Measurements from ENCODE around the gene TCF12.

Gene TCF12

DNA sequence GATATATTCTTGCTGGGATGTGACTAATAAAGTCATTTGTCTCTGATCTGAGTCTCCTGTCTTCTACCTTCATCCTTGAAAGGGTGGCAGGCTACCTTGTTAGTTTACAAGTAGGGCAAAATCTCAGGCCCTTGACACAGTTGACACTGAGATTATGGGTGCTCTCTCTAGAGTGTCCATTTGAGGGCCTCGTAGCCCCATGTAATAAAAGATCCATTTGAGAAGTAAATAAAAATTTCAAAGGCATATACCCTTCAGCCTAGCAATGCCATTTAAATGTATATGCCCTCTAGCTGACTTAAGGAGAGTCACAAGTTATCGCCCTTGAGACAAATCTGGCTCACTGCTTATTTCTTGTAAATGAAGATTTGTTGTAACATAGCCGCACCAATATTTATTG, 98.6 kb downstream of the TCF12 start:
- no peak for DNase-seq (ENCODE audit: low read depth in 2 of 2)

DNA sequence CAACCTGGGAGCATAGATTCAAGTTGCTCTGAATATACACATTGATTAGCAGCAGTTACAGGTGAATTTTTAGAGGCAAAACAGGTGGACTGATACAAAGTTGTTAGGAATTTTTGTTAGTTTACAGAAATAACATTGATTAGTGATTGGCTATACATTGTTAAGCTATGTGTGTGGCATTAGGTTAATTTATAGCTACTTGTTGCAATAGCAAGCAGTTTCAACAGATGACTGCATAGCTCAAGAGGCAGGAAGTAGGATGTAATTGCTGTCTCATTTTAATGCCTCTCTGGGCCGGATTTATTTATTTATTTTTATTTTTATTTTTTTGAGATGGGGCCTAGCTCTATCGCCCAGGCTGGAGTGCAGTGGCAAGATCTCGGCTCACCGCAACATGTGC, 99.7 kb downstream of the TCF12 start:
- no peak for DNase-seq (ENCODE audit: low read depth in 2 of 2)

DNA sequence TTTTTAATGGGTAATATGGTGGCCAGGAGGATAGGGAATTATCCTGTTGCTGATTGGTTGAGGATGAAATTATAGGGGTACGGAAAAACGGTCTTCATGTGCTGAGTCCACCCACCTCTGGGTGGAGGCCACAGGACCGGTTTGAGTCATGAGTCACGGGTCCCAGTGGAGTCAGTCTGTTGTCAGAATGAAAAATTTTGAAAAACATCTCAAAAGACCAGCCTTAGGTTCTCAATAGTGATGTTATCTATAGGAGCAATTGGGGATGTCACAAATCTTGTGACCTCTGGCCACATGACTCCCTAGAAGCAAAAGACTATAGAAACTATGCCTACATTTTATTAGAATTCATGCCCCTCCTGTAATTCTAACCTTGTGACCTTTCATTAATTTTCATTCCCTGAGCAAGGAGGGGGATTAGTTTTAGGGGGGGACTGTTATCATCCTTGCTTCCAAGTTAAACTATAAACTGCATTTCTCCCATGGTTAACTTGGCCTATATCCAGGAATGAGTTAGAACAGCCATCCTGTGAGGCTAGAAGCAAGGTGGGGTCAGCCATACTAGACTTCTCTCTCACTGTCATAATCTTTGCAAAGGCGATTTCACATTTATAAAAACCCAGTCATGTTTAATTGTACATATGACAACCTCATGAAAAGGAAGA, 101.2 kb downstream of the TCF12 start:
- DNase-seq (ENCODE audit: low read depth in 2 of 2), result no peak

DNA sequence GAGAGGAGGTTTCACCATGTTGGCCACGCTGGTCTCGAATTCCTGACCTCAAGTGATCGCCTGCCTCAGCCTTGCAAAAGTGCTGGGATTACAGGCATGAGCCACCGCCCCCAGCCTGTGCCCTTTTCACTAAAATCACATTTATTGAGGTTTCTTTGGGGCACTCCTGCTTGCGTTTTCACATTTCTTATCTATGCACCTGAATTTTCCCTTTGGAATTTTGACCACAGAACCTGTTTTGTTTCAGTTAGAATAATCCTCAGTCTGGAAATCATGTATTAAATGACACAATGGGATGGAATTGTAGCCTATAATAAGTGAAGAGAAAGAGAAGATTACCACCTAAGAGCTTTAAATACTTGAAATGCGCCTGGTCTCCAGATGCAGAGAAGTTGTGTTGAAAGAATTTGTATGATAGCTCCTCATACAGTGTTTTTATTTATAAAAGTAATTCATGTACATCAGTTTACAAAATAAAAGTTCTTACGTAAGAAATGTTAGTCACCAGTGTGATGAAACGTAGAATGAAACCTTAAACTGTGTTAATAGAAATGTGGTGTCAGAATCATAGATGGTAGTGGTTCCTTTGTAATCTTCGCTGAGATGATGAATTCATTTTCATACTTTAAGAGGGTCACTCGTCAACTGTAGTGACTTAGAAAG, 107.0 kb downstream of the TCF12 start:
- DNase-seq (ENCODE audit: low read depth in 2 of 2), result no peak

- DNase-seq (ENCODE audit: low read depth in 2 of 2), result no peak
Observed at GRCh38 chr15:57026016-57026592, 107.7 kb downstream of the TCF12 start.

DNA sequence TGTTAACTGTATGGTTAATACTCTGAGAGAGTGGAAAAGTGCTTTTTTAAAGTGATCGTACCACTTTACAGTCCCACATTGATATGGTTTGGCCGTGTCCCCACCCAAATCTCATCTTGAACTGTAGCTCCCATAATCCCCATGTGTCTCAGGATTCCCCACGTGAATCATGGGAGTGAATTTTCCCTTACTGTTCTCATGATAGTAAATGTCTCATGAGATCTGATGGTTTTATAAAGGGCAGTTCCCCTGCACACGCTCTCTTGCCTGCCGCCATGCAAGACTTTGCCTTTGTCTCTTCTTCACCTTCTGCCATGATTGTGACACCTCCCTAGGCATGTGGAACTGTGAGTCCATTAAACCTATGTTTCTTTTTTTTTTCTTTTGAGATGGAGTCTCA, 109.2 kb downstream of the TCF12 start:
- DNase-seq (ENCODE audit: low read depth in 2 of 2), result no peak

DNA sequence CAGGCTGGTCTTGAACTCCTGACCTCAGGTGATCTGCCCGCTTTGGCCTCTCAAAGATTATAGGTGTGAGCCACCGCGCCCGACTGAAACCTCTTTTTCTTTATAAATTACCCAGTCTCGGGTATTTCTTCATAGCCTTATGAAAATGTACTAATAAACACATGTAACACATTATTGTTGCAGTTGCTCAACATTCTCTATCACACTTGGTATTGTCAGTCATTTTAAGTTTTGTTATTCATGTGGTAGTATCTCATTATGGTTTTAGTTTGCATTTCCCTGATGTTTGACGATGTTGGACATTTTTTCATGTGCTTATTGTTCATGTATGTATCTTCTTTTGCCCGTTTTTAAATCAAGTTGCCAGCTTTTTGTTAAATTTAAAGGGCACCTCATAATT, 109.7 kb downstream of the TCF12 start:
- no peak for DNase-seq (ENCODE audit: low read depth in 2 of 2)

GRCh38 chr15:57030011-57030410, 111.6 kb downstream of the TCF12 start:
- no peak for DNase-seq (ENCODE audit: low read depth in 2 of 2)

DNA sequence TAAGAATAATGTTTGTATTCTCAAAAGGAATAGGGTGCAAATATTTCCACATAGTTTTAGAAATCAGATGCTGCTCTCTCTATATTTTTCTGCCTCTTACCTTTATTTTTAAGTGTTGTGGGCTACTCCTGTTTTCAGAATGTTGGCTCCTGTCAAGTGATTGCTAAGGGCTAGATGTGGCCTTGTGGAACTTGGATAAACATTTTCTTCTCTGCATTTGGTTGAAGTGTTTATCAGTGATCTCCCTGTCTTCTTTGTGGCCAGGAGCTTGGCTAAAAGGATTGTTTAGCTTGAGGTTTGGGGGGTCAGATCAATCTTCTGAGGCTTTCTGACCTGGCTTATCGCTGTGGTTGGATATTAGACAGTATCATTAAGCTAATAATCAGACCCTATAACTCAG, 112.6 kb downstream of the TCF12 start:
- DNase-seq (ENCODE audit: low read depth in 2 of 2), result no peak

DNA sequence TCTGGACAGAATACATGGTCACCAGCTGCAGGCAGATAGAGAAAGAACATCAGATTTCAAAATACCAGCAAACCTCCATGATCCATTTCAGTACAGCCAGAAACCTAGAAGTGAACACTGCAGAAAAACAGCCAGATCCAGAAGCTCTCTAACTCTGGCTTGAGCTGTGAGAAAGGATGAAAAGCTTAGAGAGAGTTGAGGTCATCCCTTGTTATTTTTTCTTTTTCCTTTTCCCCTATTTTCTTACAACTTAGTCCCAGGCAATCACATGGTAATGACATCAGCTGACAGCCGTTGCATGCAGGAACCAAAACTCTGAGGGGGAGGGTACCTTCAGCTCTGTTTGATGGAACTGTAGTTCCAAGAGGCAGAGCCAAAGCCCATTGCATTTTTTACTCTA, 113.2 kb downstream of the TCF12 start:
- DNase-seq (ENCODE audit: low read depth in 2 of 2), result no peak

DNA sequence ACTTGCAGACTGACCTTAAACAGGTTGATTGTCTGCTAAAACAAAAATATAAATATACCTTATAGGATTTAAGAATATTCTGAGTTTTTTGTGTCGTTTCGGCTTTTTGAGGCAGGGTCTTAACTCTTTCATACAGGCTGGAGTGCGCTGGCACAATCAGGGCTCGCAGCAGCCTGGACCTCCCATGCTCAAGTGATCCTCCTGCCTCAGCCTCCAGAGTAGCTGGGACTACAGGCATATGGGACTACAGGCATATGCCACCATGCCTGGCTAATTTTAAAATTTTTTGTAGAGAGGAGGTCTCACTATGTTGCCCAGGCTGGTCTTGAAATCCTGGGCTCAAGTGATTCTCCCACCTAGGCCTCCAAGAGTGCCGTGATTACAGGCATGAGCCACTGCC, 113.9 kb downstream of the TCF12 start:
- DNase-seq (ENCODE audit: low read depth in 2 of 2), result no peak

- DNase-seq (ENCODE audit: low read depth in 2 of 2), result no peak
Observed at GRCh38 chr15:57033715-57034439, 115.4 kb downstream of the TCF12 start.

DNA sequence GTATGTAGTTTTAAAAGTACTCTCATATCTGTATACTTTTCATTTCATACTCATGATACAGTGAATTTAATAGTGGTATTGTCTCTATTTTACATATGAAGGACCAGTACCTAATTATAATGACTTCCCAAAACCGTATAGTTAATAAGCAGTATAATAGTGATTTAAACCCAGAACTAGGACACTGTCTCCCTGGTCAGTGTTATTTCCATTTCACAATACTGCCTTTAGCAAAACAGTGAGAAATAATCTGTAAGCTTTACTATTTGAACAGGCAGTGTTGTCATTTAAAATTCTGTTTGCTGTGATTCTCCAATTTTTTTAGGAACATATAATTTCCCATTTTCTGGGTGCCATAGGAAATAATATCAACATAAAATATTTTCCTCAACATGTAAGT, 116.2 kb downstream of the TCF12 start:
- no peak for DNase-seq (ENCODE audit: low read depth in 2 of 2)

GRCh38 chr15:57035664-57036063, 117.2 kb downstream of the TCF12 start:
- no peak for DNase-seq (ENCODE audit: low read depth in 2 of 2)

DNA sequence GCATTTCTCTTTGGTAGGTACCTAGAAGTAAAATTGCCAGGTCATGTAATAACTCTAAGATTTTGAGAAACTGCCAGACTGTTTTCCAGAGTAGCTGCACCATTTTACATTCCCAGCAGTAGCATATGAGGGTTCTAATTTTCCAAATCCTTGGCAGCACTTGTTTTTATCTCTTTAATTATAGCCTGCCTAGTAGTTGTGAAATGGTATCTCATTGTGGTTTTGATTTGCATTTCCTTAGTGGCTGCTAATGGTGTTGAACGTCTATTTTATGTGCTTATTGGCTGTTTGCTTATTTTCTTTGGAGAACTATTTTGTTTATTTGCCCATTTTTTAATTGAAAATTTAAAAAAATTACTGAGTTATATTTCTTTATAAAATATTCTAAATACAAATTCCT, 117.9 kb downstream of the TCF12 start:
- DNase-seq (ENCODE audit: low read depth in 2 of 2), result no peak

DNA sequence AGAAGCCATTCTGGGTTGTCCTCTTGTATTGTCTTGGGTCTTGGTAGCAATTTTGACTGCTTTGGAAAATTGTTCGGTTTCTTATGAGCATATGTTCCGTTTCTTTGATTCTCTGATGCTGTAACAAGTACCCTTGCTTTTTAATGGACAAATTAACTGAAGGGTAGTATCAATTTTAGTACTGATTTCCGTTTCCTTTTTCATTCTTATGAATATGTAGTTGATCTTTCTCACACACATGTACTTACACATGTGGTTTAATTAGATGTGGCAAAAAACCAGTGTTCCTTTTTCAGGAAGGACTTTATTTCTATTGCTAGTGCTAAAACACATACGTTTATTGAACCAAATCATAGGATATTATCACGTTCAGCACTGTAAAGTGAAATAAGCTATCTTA, 119.1 kb downstream of the TCF12 start:
- no peak for DNase-seq (ENCODE audit: low read depth in 2 of 2)

- no peak for DNase-seq (ENCODE audit: low read depth in 2 of 2)
Observed at GRCh38 chr15:57038040-57038439, 119.6 kb downstream of the TCF12 start.

DNA sequence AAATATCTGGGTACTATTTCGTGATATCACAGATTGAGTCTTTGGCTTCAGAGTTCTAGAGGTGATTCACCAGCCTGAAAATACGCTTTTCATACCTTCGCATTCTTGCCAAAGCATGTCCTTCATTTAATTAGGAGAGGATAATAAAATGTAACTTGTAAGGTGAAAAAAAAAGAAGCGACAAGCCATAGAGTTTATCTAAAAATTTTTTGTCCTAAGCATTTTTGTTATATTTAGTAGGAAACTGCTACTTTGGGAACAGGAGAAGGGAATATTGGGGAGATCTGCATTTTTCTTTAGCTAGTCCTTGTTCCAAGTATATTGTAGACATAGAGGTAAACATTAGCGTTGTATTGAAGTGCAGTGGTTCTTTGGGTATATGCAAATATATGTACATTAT, 120.1 kb downstream of the TCF12 start:
- no peak for DNase-seq (ENCODE audit: low read depth in 2 of 2)

DNA sequence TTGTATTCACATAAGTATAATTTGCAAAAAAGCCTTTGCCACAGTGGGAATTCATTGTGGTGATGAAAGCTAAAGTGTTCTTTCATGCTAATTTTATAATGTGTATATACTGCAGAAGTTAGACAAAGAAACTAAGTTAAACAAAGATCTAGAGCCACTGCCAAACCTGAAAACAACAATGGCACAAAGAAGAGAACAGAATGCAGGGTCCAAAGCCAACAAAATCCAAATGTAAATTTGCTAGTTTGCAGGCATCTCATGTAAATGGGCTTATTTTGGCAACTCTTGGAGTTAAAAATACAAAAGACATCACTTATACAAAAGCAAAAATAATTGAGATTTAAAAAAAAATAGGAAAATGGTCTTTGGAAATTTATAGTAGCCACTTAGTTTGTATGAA, 123.0 kb downstream of the TCF12 start:
- no peak for DNase-seq (ENCODE audit: low read depth in 2 of 2)

DNA sequence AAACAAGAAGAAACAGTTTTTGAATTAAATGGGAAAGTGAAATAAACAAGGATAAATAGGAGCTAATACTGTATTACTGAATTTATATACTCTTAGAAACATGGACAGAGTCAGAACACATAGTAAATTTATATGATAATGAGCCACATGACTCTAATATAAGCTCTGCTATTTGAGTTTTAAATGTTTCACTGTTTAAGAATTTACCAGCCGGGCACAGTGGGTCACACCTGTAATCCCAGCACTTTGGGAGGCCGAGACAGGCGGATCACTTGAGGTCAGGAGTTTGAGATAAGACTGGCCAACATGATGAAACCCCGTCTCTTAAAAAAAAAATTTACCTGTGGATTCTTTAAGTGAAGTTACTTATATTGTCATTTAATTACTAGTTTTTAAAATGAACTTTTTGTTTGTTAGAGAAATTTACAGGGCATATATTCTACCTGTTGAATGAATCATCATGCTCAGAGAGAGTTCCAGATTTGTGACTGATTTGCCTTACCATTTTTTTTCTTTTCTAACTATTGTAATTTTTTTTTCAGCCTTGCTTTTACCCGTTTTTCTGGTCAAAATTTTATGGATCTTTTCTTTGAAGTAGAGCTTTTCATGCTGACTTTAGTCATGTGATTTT, 125.7 kb downstream of the TCF12 start:
- no peak for DNase-seq (ENCODE audit: low read depth in 2 of 2)

- no peak for DNase-seq (ENCODE audit: low read depth in 2 of 2)
Observed at GRCh38 chr15:57044970-57045369, 126.5 kb downstream of the TCF12 start.

DNA sequence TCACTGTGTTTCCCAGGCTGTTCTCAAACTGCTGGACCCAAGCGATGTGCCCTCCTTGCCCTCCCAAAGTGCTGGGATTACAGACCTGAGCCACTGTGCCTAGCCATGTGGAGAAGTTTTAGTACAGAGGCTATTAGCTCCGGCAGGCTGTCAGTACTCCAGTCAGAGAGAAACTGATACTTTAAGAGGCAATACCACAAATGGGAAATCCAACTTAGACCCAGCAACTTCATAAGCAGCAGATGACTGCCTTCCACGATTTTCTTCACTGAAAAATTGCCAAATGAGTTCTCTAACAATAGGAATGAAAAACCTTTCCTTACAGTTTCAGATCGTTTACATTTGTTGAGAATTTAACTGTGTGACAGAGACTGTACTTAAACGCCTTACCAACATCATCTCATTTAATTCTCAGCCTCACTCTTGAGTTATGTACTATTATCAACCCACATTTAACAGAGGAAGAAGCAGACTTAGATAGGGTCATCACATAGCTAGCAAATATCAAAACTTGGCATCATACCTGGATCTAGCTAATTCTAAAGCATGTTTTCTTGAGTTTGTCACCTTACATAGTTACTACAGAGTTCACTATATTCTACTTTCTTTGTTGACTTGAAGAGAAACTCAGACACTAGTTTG, 127.4 kb downstream of the TCF12 start:
- no peak for DNase-seq (ENCODE audit: low read depth in 2 of 2)
